Measurements from ENCODE around the gene GID8. TPM values are rescaled to one million over a fixed set of nuclear protein-coding genes. Genes with fewer than 3 reads are reported as not detected.
A peak's percentile ranks its signal among the peaks of the same experiment; 100 is the strongest.

Gene GID8
- total and polyA plus RNA-seq, 2 donors (not counting 1 experiment from before 2014, with no cell fraction given), result 12.4 to 47.4 TPM

DNA sequence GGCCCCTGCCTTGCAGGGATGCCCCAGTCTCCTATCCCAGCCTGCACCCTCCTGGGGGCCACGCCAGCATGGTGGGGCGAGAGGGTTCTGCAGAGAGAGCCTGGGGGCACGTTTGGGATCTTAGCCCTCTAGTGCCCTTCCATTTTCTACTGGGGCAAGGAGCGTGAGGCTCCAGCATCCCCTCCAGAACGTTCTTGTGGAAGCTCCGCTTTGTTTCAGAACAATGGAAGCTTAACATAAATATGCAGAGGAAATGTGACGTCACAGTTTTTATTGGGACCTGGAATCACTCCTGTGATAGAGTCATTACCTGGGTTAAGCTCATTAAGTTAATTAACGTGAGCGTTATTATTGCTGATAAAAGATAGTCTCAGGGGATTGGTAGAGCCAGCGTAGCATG is 49.2 kb downstream of the GID8 start:
- intact Hi-C loops (cut with micrococcal nuclease), result no loop called here

DNA sequence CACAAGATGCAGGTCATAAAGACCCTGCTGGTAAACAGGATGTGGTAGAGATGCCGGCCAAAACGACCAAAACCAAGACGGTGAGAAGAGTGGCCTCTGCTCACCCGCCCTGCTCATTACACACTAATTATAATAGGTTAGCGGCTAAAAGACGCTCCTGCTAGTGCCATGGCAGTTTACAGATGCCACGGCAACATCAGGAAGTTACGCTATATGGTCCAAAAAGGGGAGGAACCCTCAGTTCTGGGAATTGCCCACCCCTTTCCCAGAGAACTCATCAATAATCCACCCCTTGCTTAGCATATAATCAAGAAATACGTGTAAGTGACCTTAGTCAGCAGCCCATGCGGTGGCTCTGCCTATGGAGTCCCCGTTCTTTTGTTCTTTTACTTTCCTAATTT is 51.3 kb downstream of the GID8 start:
- Histone ChIP-seq H3K4me3 (ENCODE audit: control extremely low read depth in 1 of 5, extremely low read depth in 1 of 5, insufficient read depth in 1 of 5, low read depth in 2 of 5, low read length in 4 of 5) (peak overlapping the region in 4 of 5 experiments; percentile 11 to 40 (median 22)), H2AFZ (ENCODE audit: insufficient read depth, low read depth, low read length, poor library complexity, severe bottlenecking) (peak overlapping the region; percentile 62), H3K4me2 (replicated peaks; ENCODE audit: low read depth, low read length, poor library complexity, severe bottlenecking) (peak overlapping the region; percentile 46), H3K79me2 (ENCODE audit: control insufficient read depth, insufficient read depth, low read length) (no peaks in the 10 kb centered on the region), H3K4me1 (ENCODE audit: control insufficient read depth in 2 of 2, insufficient read depth in 2 of 2, low read length in 2 of 2) (peaks cover 6 to 7% of the 10 kb centered on the region in 2 donors), H3K9me3 (ENCODE audit: control extremely low read depth in 1 of 3, control insufficient read depth in 2 of 3, insufficient read depth in 1 of 3, low read length in 2 of 3) (no peaks in the 10 kb centered on the region), H3K27ac (ENCODE audit: low read length in 2 of 2) (no peak overlapping the region), H3K27me3 (replicated peaks in 1 of 4; ENCODE audit: control extremely low read depth in 1 of 4, control insufficient read depth in 3 of 4, insufficient read depth in 4 of 4, low read length in 3 of 4) (peaks cover 0 to 36% (median under 1%) of the 10 kb centered on the region in 4 experiments), H3K9ac (ENCODE audit: low read length) (peak overlapping the region; percentile 50), H3K36me3 (replicated peaks in 1 of 2; ENCODE audit: control extremely low read depth in 1 of 2, control insufficient read depth in 1 of 2, extremely low read depth in 1 of 2, insufficient read depth in 2 of 2, low read length in 1 of 2) (no peaks in the 10 kb centered on the region), H4K20me1 (ENCODE audit: control insufficient read depth, insufficient read depth, low read length, poor library complexity, severe bottlenecking) (no peaks in the 10 kb centered on the region)
- intact Hi-C loops (cut with micrococcal nuclease), result no loop called here
- ATAC-seq (ENCODE audit: low read depth), result no peak
- ChIA-PET POLR2A (no interaction called here), CTCF (interaction anchor here (1.4 kb wide), 1 partner anchor 16 kb away, joined by 3 read pairs; no protein-coding TSS in a partner anchor)
- Mint-ChIP-seq H3K9me3 (ENCODE audit: insufficient read depth) (no peaks in the 10 kb centered on the region), H3K27me3 (peaks cover 40% of the 10 kb centered on the region), H3K4me1 (peaks cover 5% of the 10 kb centered on the region), H3K4me3 (peak overlapping the region; percentile 60), H3K27ac (no peak overlapping the region)
- no peak for TF ChIP-seq EZH2 (IDR thresholded peaks at IDR 0.05; ENCODE audit: borderline replicate concordance, insufficient read depth, low read depth, low read length, poor library complexity, severe bottlenecking)
- TF ChIP-seq, protein P1, sequence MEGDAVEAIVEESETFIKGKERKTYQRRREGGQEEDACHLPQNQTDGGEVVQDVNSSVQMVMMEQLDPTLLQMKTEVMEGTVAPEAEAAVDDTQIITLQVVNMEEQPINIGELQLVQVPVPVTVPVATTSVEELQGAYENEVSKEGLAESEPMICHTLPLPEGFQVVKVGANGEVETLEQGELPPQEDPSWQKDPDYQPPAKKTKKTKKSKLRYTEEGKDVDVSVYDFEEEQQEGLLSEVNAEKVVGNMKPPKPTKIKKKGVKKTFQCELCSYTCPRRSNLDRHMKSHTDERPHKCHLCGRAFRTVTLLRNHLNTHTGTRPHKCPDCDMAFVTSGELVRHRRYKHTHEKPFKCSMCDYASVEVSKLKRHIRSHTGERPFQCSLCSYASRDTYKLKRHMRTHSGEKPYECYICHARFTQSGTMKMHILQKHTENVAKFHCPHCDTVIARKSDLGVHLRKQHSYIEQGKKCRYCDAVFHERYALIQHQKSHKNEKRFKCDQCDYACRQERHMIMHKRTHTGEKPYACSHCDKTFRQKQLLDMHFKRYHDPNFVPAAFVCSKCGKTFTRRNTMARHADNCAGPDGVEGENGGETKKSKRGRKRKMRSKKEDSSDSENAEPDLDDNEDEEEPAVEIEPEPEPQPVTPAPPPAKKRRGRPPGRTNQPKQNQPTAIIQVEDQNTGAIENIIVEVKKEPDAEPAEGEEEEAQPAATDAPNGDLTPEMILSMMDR (IDR thresholded peaks at IDR 0.05), result no peak
- WGBS (ENCODE audit: insufficient coverage), result 21% methylated on average over 7 of the region's 11 CpGs
- no peak for DNase-seq

More for the DNA sequence above, 49.2 kb downstream of the GID8 start:
- TF ChIP-seq EZH2 (IDR thresholded peaks at IDR 0.05; ENCODE audit: borderline replicate concordance, insufficient read depth, low read depth, low read length, poor library complexity, severe bottlenecking), result no peak
- TF ChIP-seq, protein P1 (IDR thresholded peaks at IDR 0.05), result no peak
- H2AFZ ChIP-seq (ENCODE audit: insufficient read depth, low read depth, low read length, poor library complexity, severe bottlenecking), result no peak overlapping the region
- WGBS (ENCODE audit: insufficient coverage), result 91% methylated on average over 6 of the region's 10 CpGs
- no peaks in the 10 kb centered on the region for H4K20me1 ChIP-seq (ENCODE audit: control insufficient read depth, insufficient read depth, low read length, poor library complexity, severe bottlenecking)
- H3K4me1 Mint-ChIP-seq, result peaks cover 5% of the 10 kb centered on the region
- no peaks in the 10 kb centered on the region for H3K79me2 ChIP-seq (ENCODE audit: control insufficient read depth, insufficient read depth, low read length)
- no peak overlapping the region for H3K4me3 ChIP-seq (ENCODE audit: control extremely low read depth in 1 of 5, extremely low read depth in 1 of 5, insufficient read depth in 1 of 5, low read depth in 2 of 5, low read length in 4 of 5)
- H3K9ac ChIP-seq (ENCODE audit: low read length), result no peak overlapping the region
- CTCF ChIA-PET, result interaction anchor here (0.9 to 1.2 kb wide), 4 partner anchors 9 to 22 kb away, joined by 3 to 5 read pairs (median 3); no protein-coding TSS in a partner anchor
- POLR2A ChIA-PET, result no interaction called here
- no peak overlapping the region for H3K27ac Mint-ChIP-seq
- H3K27me3 Mint-ChIP-seq, result peaks cover 44% of the 10 kb centered on the region
- no peak overlapping the region for H3K4me2 ChIP-seq (replicated peaks; ENCODE audit: low read depth, low read length, poor library complexity, severe bottlenecking)
- ATAC-seq (ENCODE audit: low read depth) (no peak), DNase-seq (no peak)
- H3K27ac ChIP-seq (ENCODE audit: low read length in 2 of 2), result no peak overlapping the region
- H3K27me3 ChIP-seq (replicated peaks in 1 of 4; ENCODE audit: control extremely low read depth in 1 of 4, control insufficient read depth in 3 of 4, insufficient read depth in 4 of 4, low read length in 3 of 4), result peaks cover 0 to 52% (median 5%) of the 10 kb centered on the region in 4 experiments
- H3K9me3 ChIP-seq (ENCODE audit: control extremely low read depth in 1 of 3, control insufficient read depth in 2 of 3, insufficient read depth in 1 of 3, low read length in 2 of 3), result no peaks in the 10 kb centered on the region
- no peak overlapping the region for H3K4me3 Mint-ChIP-seq
- H3K36me3 ChIP-seq (replicated peaks in 1 of 2; ENCODE audit: control extremely low read depth in 1 of 2, control insufficient read depth in 1 of 2, extremely low read depth in 1 of 2, insufficient read depth in 2 of 2, low read length in 1 of 2), result no peaks in the 10 kb centered on the region
- peaks cover 12% of the 10 kb centered on the region in 2 donors for H3K4me1 ChIP-seq (ENCODE audit: control insufficient read depth in 2 of 2, insufficient read depth in 2 of 2, low read length in 2 of 2)
- H3K9me3 Mint-ChIP-seq (ENCODE audit: insufficient read depth), result no peaks in the 10 kb centered on the region
